ENCODE measurements around the gene DDX5.
"Not testable (repeated sequence)": the region's sequence is repeated elsewhere in the genome, so short reads cannot be mapped to it uniquely, and the experiment has no call there.

The DDX5 gene

GRCh38 chr17:64508683-64509082 is 2.6 kb upstream of the DDX5 start:
- DNase-seq (ENCODE audit: low read depth in 2 of 2): no peak

- no peak for DNase-seq (ENCODE audit: low read depth in 2 of 2)
These were observed 1.3 kb upstream of the DDX5 start for GRCh38 chr17:64507413-64507782.

GRCh38 chr17:64506576-64507412 is 705 bp upstream of the DDX5 start, which contains the start of gene CEP95:
Gene CEP95, plus strand, starts transcription at chr17:64506977. Its CDS starts 121 bp downstream, at chr17:64507098.
- peak in 1 of 2 donors; percentile 94 for DNase-seq (ENCODE audit: low read depth in 2 of 2)

- DNase-seq (ENCODE audit: low read depth in 2 of 2): peak; percentile 72 to 81
These were observed 519 bp downstream of the DDX5 start for GRCh38 chr17:64505340-64506200.

- no peak for DNase-seq (ENCODE audit: low read depth in 2 of 2)
These were observed 1.2 kb downstream of the DDX5 start for GRCh38 chr17:64504769-64505339.

GRCh38 chr17:64503821-64504768 is 2.0 kb downstream of the DDX5 start:
- no peak for DNase-seq (ENCODE audit: low read depth in 2 of 2)

GRCh38 chr17:64503341-64503740 is 2.7 kb downstream of the DDX5 start:
- DNase-seq (ENCODE audit: low read depth in 2 of 2): no peak

GRCh38 chr17:64502809-64503208 is 3.3 kb downstream of the DDX5 start:
- no peak for DNase-seq (ENCODE audit: low read depth in 2 of 2)

GRCh38 chr17:64502021-64502420 is 4.1 kb downstream of the DDX5 start:
- no peak for DNase-seq (ENCODE audit: low read depth in 2 of 2)

- no peak for DNase-seq (ENCODE audit: low read depth in 2 of 2)
These were observed 5.0 kb downstream of the DDX5 start for GRCh38 chr17:64500862-64501765.

GRCh38 chr17:64500487-64500859 is 5.6 kb downstream of the DDX5 start:
- DNase-seq (ENCODE audit: low read depth in 2 of 2): no peak

GRCh38 chr17:64499805-64500486 is 6.1 kb downstream of the DDX5 start:
- no peak for DNase-seq (ENCODE audit: low read depth in 2 of 2)

GRCh38 chr17:64498308-64499203 is 7.5 kb downstream of the DDX5 start:
- DNase-seq (ENCODE audit: low read depth in 2 of 2): no peak

- DNase-seq (ENCODE audit: low read depth in 2 of 2): no peak
These were observed 8.5 kb downstream of the DDX5 start for GRCh38 chr17:64497565-64498035.

GRCh38 chr17:64496786-64497564 is 9.1 kb downstream of the DDX5 start, which contains the start of gene POLG2:
Gene POLG2, minus strand, starts transcription at chr17:64497054. Its CDS starts 86 bp downstream, at chr17:64496968.
- peak; percentile 88 to 94 for DNase-seq (ENCODE audit: low read depth in 2 of 2)

GRCh38 chr17:64496348-64496785 is 9.7 kb downstream of the DDX5 start:
- DNase-seq (ENCODE audit: low read depth in 2 of 2): no peak

- not testable (repeated sequence) for DNase-seq (ENCODE audit: low read depth in 2 of 2)
These were observed 10.8 kb downstream of the DDX5 start for GRCh38 chr17:64495300-64495699.
